Trophoblast cell (in vitro differentiated cells and primary cell): Measurements from ENCODE around the gene DYNC2H1.

Experiments
- DNase-seq, 2 donors: peaks; one replicate each; pipeline ENCODE4 v3.0.0-alpha.2; 2016
- H2AFZ ChIP-seq: 2 replicates; pipeline ENCODE4 v1.6.1; 2013; ENCODE audit warnings: low read length, moderate library complexity, mild to moderate bottlenecking; ENCODE audit not compliant: insufficient read depth, poor library complexity
- H2AK5ac ChIP-seq: 2 replicates; pipeline ENCODE4 v1.6.1; 2013; ENCODE audit warnings: mild to moderate bottlenecking, low read length
- H2BK120ac ChIP-seq: 2 replicates; pipeline ENCODE4 v1.6.1; 2013; ENCODE audit warnings: low read length, mild to moderate bottlenecking, moderate library complexity; ENCODE audit not compliant: insufficient read depth, poor library complexity
- H2BK12ac ChIP-seq: 2 replicates; pipeline ENCODE4 v1.6.1; 2013; ENCODE audit warnings: mild to moderate bottlenecking, low read length, moderate library complexity
- H2BK5ac ChIP-seq: 2 replicates; pipeline ENCODE4 v1.6.1; 2013; ENCODE audit warnings: low read length, low read depth, moderate library complexity, mild to moderate bottlenecking; ENCODE audit not compliant: poor library complexity
- H3K14ac ChIP-seq: 2 replicates; pipeline ENCODE4 v1.6.1; 2013; ENCODE audit warnings: mild to moderate bottlenecking, low read length
- H3K18ac ChIP-seq: 2 replicates; pipeline ENCODE4 v1.6.1; 2013; ENCODE audit warnings: mild to moderate bottlenecking, low read length
- H3K23ac ChIP-seq: 2 replicates; pipeline ENCODE4 v1.6.1; 2013; ENCODE audit warnings: low read length
- H3K27ac ChIP-seq: 2 replicates; pipeline ENCODE4 v1.5.1; 2013; ENCODE audit warnings: low read depth, mild to moderate bottlenecking, inconsistent platforms, low read length, moderate library complexity
- H3K27me3 ChIP-seq: 2 replicates; pipeline ENCODE4 v1.6.1; 2013; ENCODE audit warnings: inconsistent platforms, mild to moderate bottlenecking, low read length, moderate library complexity; ENCODE audit not compliant: insufficient read depth
- H3K36me3 ChIP-seq, 2 experiments: 1 replicate in 1 of 2; 2 replicates in 1 of 2; pipeline ENCODE4 v1.6.1; 2013; ENCODE audit warnings: low read length in 2 of 2, mild to moderate bottlenecking in 2 of 2, moderate library complexity in 1 of 2; ENCODE audit not compliant: insufficient read depth in 2 of 2, control insufficient read depth in 1 of 2
- H3K4ac ChIP-seq: 2 replicates; pipeline ENCODE4 v1.6.1; 2013; ENCODE audit warnings: low read depth, mild to moderate bottlenecking, low read length, moderate library complexity
- H3K4me1 ChIP-seq, 2 experiments: 1 replicate in 1 of 2; 2 replicates in 1 of 2; pipeline ENCODE4 v1.6.1; 2013; ENCODE audit warnings: low read length in 2 of 2, mild to moderate bottlenecking in 2 of 2, moderate library complexity in 1 of 2; ENCODE audit not compliant: insufficient read depth in 2 of 2, control insufficient read depth in 1 of 2
- H3K4me2 ChIP-seq: 2 replicates; pipeline ENCODE4 v1.6.1; 2013; ENCODE audit warnings: inconsistent platforms, mild to moderate bottlenecking, low read length, moderate library complexity
- H3K4me3 ChIP-seq: 2 replicates; pipeline ENCODE4 v1.5.1; 2013; ENCODE audit warnings: mild to moderate bottlenecking, low read depth, low read length, inconsistent platforms
- H3K79me1 ChIP-seq: one replicate; pipeline ENCODE4 v1.6.1; 2013; ENCODE audit warnings: low read length
- H3K79me2 ChIP-seq: 2 replicates; pipeline ENCODE4 v1.6.1; 2013; ENCODE audit warnings: low read length, mild to moderate bottlenecking; ENCODE audit not compliant: control insufficient read depth, insufficient read depth, poor library complexity
- H3K9ac ChIP-seq: 2 replicates; pipeline ENCODE4 v1.6.1; 2013; ENCODE audit warnings: mild to moderate bottlenecking, low read length
- H3K9me3 ChIP-seq: 2 replicates; pipeline ENCODE4 v1.6.1; 2013; ENCODE audit warnings: low read depth, mild to moderate bottlenecking, control low read depth, inconsistent platforms, low read length; ENCODE audit not compliant: insufficient read depth
- H4K12ac ChIP-seq: 2 replicates; pipeline ENCODE4 v1.6.1; 2013; ENCODE audit warnings: low read depth, mild to moderate bottlenecking, low read length, moderate library complexity
- H4K8ac ChIP-seq: 2 replicates; pipeline ENCODE4 v1.6.1; 2013; ENCODE audit warnings: low read depth, mild to moderate bottlenecking, low read length, moderate library complexity
- H4K91ac ChIP-seq: one replicate; pipeline ENCODE4 v1.6.1; 2013; ENCODE audit warnings: low read depth, mild to moderate bottlenecking, low read length, moderate library complexity
- WGBS: extraction: QIAGEN DNeasy Blood & Tissue Kit; methylation state at CpG from one replicate; pipeline ENCODE4 v1.1.7; 2013; ENCODE audit warnings: missing lambda C conversion rate; ENCODE audit not compliant: insufficient read length, insufficient coverage; ENCODE audit errors: extremely low coverage; 5-methylcytosine and 5-hydroxymethylcytosine counted together

Gene DYNC2H1

DNA sequence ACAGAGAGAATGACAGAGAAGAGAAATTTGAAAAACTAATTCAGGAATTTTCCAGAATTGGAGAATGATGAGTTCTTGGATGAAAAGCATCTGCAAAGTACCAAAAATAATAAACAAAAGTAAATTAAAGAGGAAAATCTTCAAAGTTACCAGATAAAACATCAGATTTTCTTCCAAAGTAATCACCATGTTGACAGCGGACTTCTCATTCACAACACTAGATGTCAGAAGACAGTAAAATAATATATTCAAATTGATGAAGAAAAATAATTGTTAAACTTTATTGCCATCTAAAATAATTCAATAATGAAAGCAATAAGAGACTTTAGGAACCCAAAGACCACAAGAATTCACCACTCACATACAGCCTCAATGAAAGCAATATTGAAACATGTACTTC, 355.2 kb downstream of the DYNC2H1 start:
- Histone ChIP-seq H3K4ac (no peak overlapping the region), H3K18ac (no peak overlapping the region), H3K79me2 (no peaks in the 10 kb centered on the region), H2BK12ac (no peak overlapping the region), H2BK5ac (no peak overlapping the region), H2AFZ (no peak overlapping the region), H3K79me1 (no peaks in the 10 kb centered on the region), H4K91ac (no peak overlapping the region), H3K4me3 (no peak overlapping the region), H3K27me3 (no peaks in the 10 kb centered on the region), H3K23ac (no peak overlapping the region), H3K4me1 (no peaks in the 10 kb centered on the region), H3K4me2 (no peak overlapping the region), H2AK5ac (no peak overlapping the region), H3K27ac (no peak overlapping the region), H2BK120ac (no peak overlapping the region), H3K14ac (no peak overlapping the region), H3K9ac (no peak overlapping the region), H3K9me3 (no peaks in the 10 kb centered on the region), H4K12ac (no peak overlapping the region), H4K8ac (no peak overlapping the region), H3K36me3 (no peaks in the 10 kb centered on the region)
- no CpG with 5 or more reads among the region's 1 CpG for WGBS
- DNase-seq, result no peak

GRCh38 chr11:103465555-103466140, 356.4 kb downstream of the DYNC2H1 start:
- Histone ChIP-seq H2BK120ac (no peak overlapping the region), H4K12ac (no peak overlapping the region)

GRCh38 chr11:103471546-103471945, 362.3 kb downstream of the DYNC2H1 start:
- H3K79me2 ChIP-seq, result no peaks in the 10 kb centered on the region
- H2BK12ac ChIP-seq, result no peak overlapping the region
- no peaks in the 10 kb centered on the region for H3K9me3 ChIP-seq
- H3K18ac ChIP-seq, result no peak overlapping the region
- no peak for DNase-seq
- no peaks in the 10 kb centered on the region for H3K4me1 ChIP-seq
- no peak overlapping the region for H3K27ac ChIP-seq
- no peak overlapping the region for H3K9ac ChIP-seq
- H2BK5ac ChIP-seq, result no peak overlapping the region
- no peak overlapping the region for H3K4me2 ChIP-seq
- no peak overlapping the region for H2AFZ ChIP-seq
- no peak overlapping the region for H2AK5ac ChIP-seq
- H2BK120ac ChIP-seq, result no peak overlapping the region
- H4K8ac ChIP-seq, result no peak overlapping the region
- no peak overlapping the region for H4K12ac ChIP-seq
- H3K4ac ChIP-seq, result no peak overlapping the region
- H3K27me3 ChIP-seq, result no peaks in the 10 kb centered on the region
- H3K36me3 ChIP-seq, result no peaks in the 10 kb centered on the region
- no CpG with 5 or more reads among the region's 4 CpGs for WGBS
- no peak overlapping the region for H3K23ac ChIP-seq
- no peak overlapping the region for H4K91ac ChIP-seq
- H3K14ac ChIP-seq, result no peak overlapping the region
- no peak overlapping the region for H3K4me3 ChIP-seq
- no peaks in the 10 kb centered on the region for H3K79me1 ChIP-seq

More at GRCh38 chr11:103465555-103466140, 356.4 kb downstream of the DYNC2H1 start:
- H3K9me3 ChIP-seq, result no peaks in the 10 kb centered on the region
- WGBS, result no CpG with 5 or more reads among the region's 3 CpGs
- no peak overlapping the region for H3K9ac ChIP-seq
- no peak overlapping the region for H3K4ac ChIP-seq
- H3K23ac ChIP-seq, result no peak overlapping the region
- no peak overlapping the region for H2BK5ac ChIP-seq
- no peak overlapping the region for H3K27ac ChIP-seq
- H3K18ac ChIP-seq, result no peak overlapping the region
- H2BK12ac ChIP-seq, result no peak overlapping the region
- H4K91ac ChIP-seq, result no peak overlapping the region
- H2AFZ ChIP-seq, result no peak overlapping the region
- H2AK5ac ChIP-seq, result no peak overlapping the region
- no peaks in the 10 kb centered on the region for H3K27me3 ChIP-seq
- no peak for DNase-seq
- no peak overlapping the region for H3K14ac ChIP-seq
- H3K4me3 ChIP-seq, result no peak overlapping the region
- H3K4me1 ChIP-seq, result no peaks in the 10 kb centered on the region
- H4K8ac ChIP-seq, result no peak overlapping the region
- H3K79me2 ChIP-seq, result no peaks in the 10 kb centered on the region
- no peak overlapping the region for H3K4me2 ChIP-seq
- no peaks in the 10 kb centered on the region for H3K36me3 ChIP-seq
- no peaks in the 10 kb centered on the region for H3K79me1 ChIP-seq

GRCh38 chr11:103476874-103477273, 367.6 kb downstream of the DYNC2H1 start:
- no peak overlapping the region for H3K27ac ChIP-seq
- H3K4me3 ChIP-seq, result no peak overlapping the region
- H2AK5ac ChIP-seq, result no peak overlapping the region
- no peak overlapping the region for H2AFZ ChIP-seq
- no peak overlapping the region for H3K4me2 ChIP-seq
- no peaks in the 10 kb centered on the region for H3K27me3 ChIP-seq
- H3K4me1 ChIP-seq, result no peaks in the 10 kb centered on the region
- no peaks in the 10 kb centered on the region for H3K9me3 ChIP-seq
- H3K36me3 ChIP-seq, result no peaks in the 10 kb centered on the region
- H4K91ac ChIP-seq, result no peak overlapping the region
- no peak overlapping the region for H4K8ac ChIP-seq
- no peak overlapping the region for H3K18ac ChIP-seq
- H3K23ac ChIP-seq, result no peak overlapping the region
- no peak overlapping the region for H2BK5ac ChIP-seq
- H3K79me2 ChIP-seq, result no peaks in the 10 kb centered on the region
- no peak for DNase-seq
- H3K79me1 ChIP-seq, result no peaks in the 10 kb centered on the region
- H3K9ac ChIP-seq, result no peak overlapping the region
- H2BK12ac ChIP-seq, result no peak overlapping the region
- WGBS, result no CpG with 5 or more reads among the region's 2 CpGs
- H3K4ac ChIP-seq, result no peak overlapping the region
- no peak overlapping the region for H2BK120ac ChIP-seq
- H4K12ac ChIP-seq, result no peak overlapping the region
- no peak overlapping the region for H3K14ac ChIP-seq
